Mesothelial cell of epicardium (in vitro differentiated cells): ENCODE data around the gene EPHA6. TPM values are rescaled to one million over a fixed set of nuclear protein-coding genes. Genes with fewer than 3 reads are reported as not detected.
"Not testable (repeated sequence)": the region's sequence is repeated elsewhere in the genome, so short reads cannot be mapped to it uniquely, and the experiment has no call there.

Experiments
- DNase-seq, 2 experiments: peaks; one replicate each; pipeline ENCODE4 v3.0.0; 2021; ENCODE audit warnings: low spot score in 2 of 2; ENCODE audit not compliant: unreplicated experiment in 2 of 2
- H3K27ac Mint-ChIP-seq: 2 replicates; pipeline ENCODE4 v1.8.0; 2021; ENCODE audit warnings: mixed read lengths
- H3K27me3 Mint-ChIP-seq: 2 replicates; pipeline ENCODE4 v1.8.0; 2021; ENCODE audit warnings: low read depth, mixed read lengths
- H3K36me3 Mint-ChIP-seq: 2 replicates; pipeline ENCODE4 v1.8.0; 2021; ENCODE audit warnings: mixed read lengths
- H3K4me1 Mint-ChIP-seq: 2 replicates; pipeline ENCODE4 v1.8.0; 2021; ENCODE audit warnings: mixed read lengths
- H3K4me3 Mint-ChIP-seq: 2 replicates; pipeline ENCODE4 v1.8.0; 2021; ENCODE audit warnings: mild to moderate bottlenecking, moderate library complexity, mixed read lengths
- H3K9me3 Mint-ChIP-seq: 2 replicates; pipeline ENCODE4 v1.8.0; 2021; ENCODE audit warnings: mixed read lengths
- CTCF ChIP-seq: fragments of 200-600 bp; sonication (generic); IDR thresholded peaks from one replicate; pipeline ENCODE4 v1.5.0; 2021; ENCODE audit warnings: antibody characterized with exemption; ENCODE audit not compliant: unreplicated experiment
- total RNA-seq: library from RNA; stranded (reverse); gene quantifications from 3 replicates; pipeline ENCODE4 v1.2.1, GENCODE V29; 2021

EPHA6 gene
- total RNA-seq, 1 donor from 2014 or later: 43.3 TPM

GRCh38 chr3:96915445-96915844 lies 101.1 kb downstream of the EPHA6 start:
- Mint-ChIP-seq H3K27me3 (no peaks in the 10 kb centered on the region), H3K4me1 (peaks cover 31% of the 10 kb centered on the region), H3K9me3 (peaks cover 4% of the 10 kb centered on the region), H3K36me3 (peaks cover 9% of the 10 kb centered on the region), H3K27ac (no peak overlapping the region), H3K4me3 (no peak overlapping the region)
- TF ChIP-seq CTCF: no peak
- DNase-seq: no peak

GRCh38 chr3:96931119-96931862 lies 116.9 kb downstream of the EPHA6 start:
- no peak overlapping the region for H3K27ac Mint-ChIP-seq
- TF ChIP-seq CTCF: no peak
- DNase-seq: no peak
- H3K36me3 Mint-ChIP-seq: peaks cover 39% of the 10 kb centered on the region
- no peaks in the 10 kb centered on the region for H3K27me3 Mint-ChIP-seq
- H3K4me3 Mint-ChIP-seq: no peak overlapping the region
- H3K4me1 Mint-ChIP-seq: no peaks in the 10 kb centered on the region
- peaks cover 37% of the 10 kb centered on the region for H3K9me3 Mint-ChIP-seq

- not testable (repeated sequence) for DNase-seq, H3K27me3 Mint-ChIP-seq, H3K4me1 Mint-ChIP-seq, H3K4me3 Mint-ChIP-seq, H3K27ac Mint-ChIP-seq
- peaks cover 50% of the 10 kb centered on the region for H3K9me3 Mint-ChIP-seq
- peaks cover 42% of the 10 kb centered on the region for H3K36me3 Mint-ChIP-seq
These were observed 127.7 kb downstream of the EPHA6 start for GRCh38 chr3:96942131-96942530.

GRCh38 chr3:96958856-96959255 lies 144.5 kb downstream of the EPHA6 start:
- Mint-ChIP-seq H3K27ac (no peak overlapping the region), H3K27me3 (no peaks in the 10 kb centered on the region), H3K4me1 (peaks cover 35% of the 10 kb centered on the region), H3K4me3 (no peak overlapping the region), H3K36me3 (no peaks in the 10 kb centered on the region), H3K9me3 (no peaks in the 10 kb centered on the region)
- no peak for TF ChIP-seq CTCF
- no peak for DNase-seq

GRCh38 chr3:96959474-96959873 lies 145.1 kb downstream of the EPHA6 start:
- DNase-seq: no peak
- no peak for TF ChIP-seq CTCF
- Mint-ChIP-seq H3K27ac (no peak overlapping the region), H3K9me3 (no peaks in the 10 kb centered on the region), H3K36me3 (no peaks in the 10 kb centered on the region), H3K4me3 (no peak overlapping the region), H3K4me1 (peaks cover 30% of the 10 kb centered on the region), H3K27me3 (no peaks in the 10 kb centered on the region)

- Mint-ChIP-seq H3K27ac (peak overlapping the region; percentile 55), H3K4me3 (no peak overlapping the region), H3K4me1 (peaks cover 30% of the 10 kb centered on the region), H3K9me3 (no peaks in the 10 kb centered on the region), H3K36me3 (no peaks in the 10 kb centered on the region), H3K27me3 (no peaks in the 10 kb centered on the region)
- DNase-seq: no peak
- TF ChIP-seq CTCF: no peak
These were observed 145.7 kb downstream of the EPHA6 start for GRCh38 chr3:96959901-96960641.
